Measurements from ENCODE around the gene ZNF774.

ZNF774 gene

GRCh38 chr15:90325726-90326125 is 26.4 kb upstream of the ZNF774 start:
- Histone ChIP-seq H2AK5ac (ENCODE audit: low read depth, low read length) (peak overlapping the region; percentile 14), H3K36me3 (replicated peaks in 1 of 2; ENCODE audit: control insufficient read depth in 2 of 2, insufficient read depth in 2 of 2, low read length in 2 of 2) (no peaks in the 10 kb centered on the region), H3K9ac (ENCODE audit: low read depth, low read length, poor library complexity) (no peak overlapping the region), H2AFZ (ENCODE audit: low read length) (no peak overlapping the region), H4K8ac (ENCODE audit: low read depth, low read length) (no peak overlapping the region), H3K9me3 (replicated peaks in 1 of 2; ENCODE audit: control insufficient read depth in 2 of 2, insufficient read depth in 1 of 2, low read depth in 1 of 2, low read length in 2 of 2) (no peaks in the 10 kb centered on the region), H3K4me2 (ENCODE audit: insufficient read depth, low read length, poor library complexity, severe bottlenecking) (no peak overlapping the region), H3K14ac (ENCODE audit: low read length) (no peak overlapping the region), H3K4me1 (ENCODE audit: control insufficient read depth in 2 of 2, insufficient read depth in 1 of 2, low read depth in 1 of 2, low read length in 2 of 2) (peaks cover 0 to 4% of the 10 kb centered on the region in 2 donors), H3K79me1 (ENCODE audit: low read depth, low read length) (no peaks in the 10 kb centered on the region), H3K4ac (ENCODE audit: low read length) (no peak overlapping the region), H2BK12ac (ENCODE audit: low read length) (no peak overlapping the region), H4K91ac (ENCODE audit: low read depth, low read length, poor library complexity) (no peak overlapping the region), H3K18ac (ENCODE audit: low read length) (peak overlapping the region; percentile 53), H3K27ac (replicated peaks; ENCODE audit: low read length) (no peak overlapping the region), H2BK15ac (ENCODE audit: low read length) (no peak overlapping the region), H2BK120ac (ENCODE audit: low read depth, low read length) (no peak overlapping the region), H2BK5ac (ENCODE audit: low read length) (peak overlapping the region; percentile 48), H3K23ac (ENCODE audit: low read depth, low read length, poor library complexity) (peak overlapping the region; percentile 11), H3K4me3 (ENCODE audit: low read length in 2 of 2) (no peak overlapping the region), H3K27me3 (ENCODE audit: control insufficient read depth in 3 of 3, insufficient read depth in 3 of 3, low read depth in 1 of 3, low read length in 3 of 3) (no peaks in the 10 kb centered on the region)
- no CpG with 5 or more reads among the region's 4 CpGs for WGBS, 2 donors (ENCODE audit: extremely low coverage in 2 of 2, insufficient read length in 2 of 2, insufficient replicate concordance in 1 of 2)
- no peak for DNase-seq (ENCODE audit: low spot score)

GRCh38 chr15:90326441-90326840 is 25.6 kb upstream of the ZNF774 start:
- no peak for DNase-seq (ENCODE audit: low spot score)
- no peak overlapping the region for H2BK12ac ChIP-seq (ENCODE audit: low read length)

GRCh38 chr15:90327311-90327710 is 24.8 kb upstream of the ZNF774 start:
- Histone ChIP-seq H2BK120ac (ENCODE audit: low read depth, low read length) (no peak overlapping the region), H3K27ac (replicated peaks; ENCODE audit: low read length) (no peak overlapping the region)
- no CpG with 5 or more reads among the region's 6 CpGs for WGBS, 2 donors (ENCODE audit: extremely low coverage in 2 of 2, insufficient read length in 2 of 2, insufficient replicate concordance in 1 of 2)

More at GRCh38 chr15:90326441-90326840, 25.6 kb upstream of the ZNF774 start:
- Histone ChIP-seq H3K14ac (ENCODE audit: low read length) (no peak overlapping the region), H3K4ac (ENCODE audit: low read length) (no peak overlapping the region), H3K4me1 (ENCODE audit: control insufficient read depth in 2 of 2, insufficient read depth in 1 of 2, low read depth in 1 of 2, low read length in 2 of 2) (peaks cover 0 to 4% of the 10 kb centered on the region in 2 donors), H3K27ac (replicated peaks; ENCODE audit: low read length) (no peak overlapping the region), H3K79me1 (ENCODE audit: low read depth, low read length) (no peaks in the 10 kb centered on the region), H3K4me2 (ENCODE audit: insufficient read depth, low read length, poor library complexity, severe bottlenecking) (no peak overlapping the region), H3K23ac (ENCODE audit: low read depth, low read length, poor library complexity) (no peak overlapping the region), H2BK5ac (ENCODE audit: low read length) (no peak overlapping the region), H3K4me3 (ENCODE audit: low read length in 2 of 2) (no peak overlapping the region), H2BK120ac (ENCODE audit: low read depth, low read length) (no peak overlapping the region), H2AK5ac (ENCODE audit: low read depth, low read length) (no peak overlapping the region), H2AFZ (ENCODE audit: low read length) (no peak overlapping the region), H3K27me3 (ENCODE audit: control insufficient read depth in 3 of 3, insufficient read depth in 3 of 3, low read depth in 1 of 3, low read length in 3 of 3) (no peaks in the 10 kb centered on the region), H3K9ac (ENCODE audit: low read depth, low read length, poor library complexity) (no peak overlapping the region), H4K8ac (ENCODE audit: low read depth, low read length) (no peak overlapping the region), H3K18ac (ENCODE audit: low read length) (no peak overlapping the region), H3K9me3 (replicated peaks in 1 of 2; ENCODE audit: control insufficient read depth in 2 of 2, insufficient read depth in 1 of 2, low read depth in 1 of 2, low read length in 2 of 2) (no peaks in the 10 kb centered on the region), H3K36me3 (replicated peaks in 1 of 2; ENCODE audit: control insufficient read depth in 2 of 2, insufficient read depth in 2 of 2, low read length in 2 of 2) (no peaks in the 10 kb centered on the region), H4K91ac (ENCODE audit: low read depth, low read length, poor library complexity) (no peak overlapping the region), H2BK15ac (ENCODE audit: low read length) (no peak overlapping the region)
- WGBS, 2 donors (ENCODE audit: extremely low coverage in 2 of 2, insufficient read length in 2 of 2, insufficient replicate concordance in 1 of 2): no CpG with 5 or more reads among the region's 4 CpGs

GRCh38 chr15:90334304-90334731 is 17.8 kb upstream of the ZNF774 start:
- Histone ChIP-seq H3K27me3 (ENCODE audit: control insufficient read depth in 3 of 3, insufficient read depth in 3 of 3, low read depth in 1 of 3, low read length in 3 of 3) (no peaks in the 10 kb centered on the region), H3K9ac (ENCODE audit: low read depth, low read length, poor library complexity) (no peak overlapping the region), H2BK120ac (ENCODE audit: low read depth, low read length) (no peak overlapping the region), H3K4me3 (ENCODE audit: low read length in 2 of 2) (no peak overlapping the region), H2BK15ac (ENCODE audit: low read length) (no peak overlapping the region), H3K14ac (ENCODE audit: low read length) (no peak overlapping the region), H3K23ac (ENCODE audit: low read depth, low read length, poor library complexity) (no peak overlapping the region), H2AFZ (ENCODE audit: low read length) (no peak overlapping the region), H3K4me1 (ENCODE audit: control insufficient read depth in 2 of 2, insufficient read depth in 1 of 2, low read depth in 1 of 2, low read length in 2 of 2) (peaks cover 0 to 2% of the 10 kb centered on the region in 2 donors), H4K8ac (ENCODE audit: low read depth, low read length) (no peak overlapping the region), H4K91ac (ENCODE audit: low read depth, low read length, poor library complexity) (no peak overlapping the region), H3K79me1 (ENCODE audit: low read depth, low read length) (peaks cover 3% of the 10 kb centered on the region), H2BK5ac (ENCODE audit: low read length) (no peak overlapping the region), H3K9me3 (replicated peaks in 1 of 2; ENCODE audit: control insufficient read depth in 2 of 2, insufficient read depth in 1 of 2, low read depth in 1 of 2, low read length in 2 of 2) (no peaks in the 10 kb centered on the region), H2AK5ac (ENCODE audit: low read depth, low read length) (no peak overlapping the region), H3K4ac (ENCODE audit: low read length) (no peak overlapping the region), H3K18ac (ENCODE audit: low read length) (no peak overlapping the region), H3K27ac (replicated peaks; ENCODE audit: low read length) (no peak overlapping the region), H3K4me2 (ENCODE audit: insufficient read depth, low read length, poor library complexity, severe bottlenecking) (no peak overlapping the region), H2BK12ac (ENCODE audit: low read length) (no peak overlapping the region), H3K36me3 (replicated peaks in 1 of 2; ENCODE audit: control insufficient read depth in 2 of 2, insufficient read depth in 2 of 2, low read length in 2 of 2) (no peaks in the 10 kb centered on the region)
- no CpG with 5 or more reads among the region's 3 CpGs for whole genome bisulfite sequencing, 2 donors (ENCODE audit: extremely low coverage in 2 of 2, insufficient read length in 2 of 2, insufficient replicate concordance in 1 of 2)
- no peak for DNase-seq (ENCODE audit: low spot score)

More at GRCh38 chr15:90327311-90327710, 24.8 kb upstream of the ZNF774 start:
- no peak overlapping the region for H4K91ac ChIP-seq (ENCODE audit: low read depth, low read length, poor library complexity)
- peaks cover 0 to 4% of the 10 kb centered on the region in 2 donors for H3K4me1 ChIP-seq (ENCODE audit: control insufficient read depth in 2 of 2, insufficient read depth in 1 of 2, low read depth in 1 of 2, low read length in 2 of 2)
- H3K4me2 ChIP-seq (ENCODE audit: insufficient read depth, low read length, poor library complexity, severe bottlenecking): no peak overlapping the region
- H3K14ac ChIP-seq (ENCODE audit: low read length): no peak overlapping the region
- H2BK12ac ChIP-seq (ENCODE audit: low read length): no peak overlapping the region
- no peak overlapping the region for H3K18ac ChIP-seq (ENCODE audit: low read length)
- H2AFZ ChIP-seq (ENCODE audit: low read length): no peak overlapping the region
- no peak overlapping the region for H3K4me3 ChIP-seq (ENCODE audit: low read length in 2 of 2)
- DNase-seq (ENCODE audit: low spot score): no peak
- no peaks in the 10 kb centered on the region for H3K9me3 ChIP-seq (replicated peaks in 1 of 2; ENCODE audit: control insufficient read depth in 2 of 2, insufficient read depth in 1 of 2, low read depth in 1 of 2, low read length in 2 of 2)
- no peak overlapping the region for H3K23ac ChIP-seq (ENCODE audit: low read depth, low read length, poor library complexity)
- no peaks in the 10 kb centered on the region for H3K36me3 ChIP-seq (replicated peaks in 1 of 2; ENCODE audit: control insufficient read depth in 2 of 2, insufficient read depth in 2 of 2, low read length in 2 of 2)
- no peak overlapping the region for H4K8ac ChIP-seq (ENCODE audit: low read depth, low read length)
- H3K79me1 ChIP-seq (ENCODE audit: low read depth, low read length): no peaks in the 10 kb centered on the region
- H2BK15ac ChIP-seq (ENCODE audit: low read length): no peak overlapping the region
- no peak overlapping the region for H3K9ac ChIP-seq (ENCODE audit: low read depth, low read length, poor library complexity)
- H2AK5ac ChIP-seq (ENCODE audit: low read depth, low read length): no peak overlapping the region
- H3K27me3 ChIP-seq (ENCODE audit: control insufficient read depth in 3 of 3, insufficient read depth in 3 of 3, low read depth in 1 of 3, low read length in 3 of 3): no peaks in the 10 kb centered on the region
- H2BK5ac ChIP-seq (ENCODE audit: low read length): no peak overlapping the region
- H3K4ac ChIP-seq (ENCODE audit: low read length): no peak overlapping the region
